Heart right ventricle (tissue), 16 donors: ENCODE measurements around the gene PDILT. TPM values are rescaled to one million over a fixed set of nuclear protein-coding genes. Genes with fewer than 3 reads are reported as not detected.

Source experiments
- ATAC-seq, 8 donors: fragments of 200-7000 bp; cut with Tn5 transposase; one replicate each; pipeline ENCODE4 v1.9.1; 2020; ENCODE audit warnings: mild to moderate bottlenecking in 8 of 8, moderate library complexity in 8 of 8, moderate number of reproducible peaks in 1 of 8
- DNase-seq, 2 donors: peaks; one replicate each; pipeline ENCODE4 v3.0.0-alpha.2; 2020
- H3K27ac ChIP-seq, 10 donors: fragments of 200-600 bp; sonication (generic) in 2 of 10; one replicate each; pipeline versions ENCODE4 v1.5.0 to v1.8.0; 2020 to 2022; ENCODE audit warnings: mild to moderate bottlenecking in 3 of 10
- H3K27me3 ChIP-seq, 7 donors: fragments of 200-600 bp; one replicate each; pipeline ENCODE4 v1.8.0; 2021 to 2022; ENCODE audit warnings: mild to moderate bottlenecking in 2 of 7
- H3K36me3 ChIP-seq, 9 donors: fragments of 200-600 bp; sonication (generic) in 1 of 9; one replicate each; pipeline versions ENCODE4 v1.5.0 to v1.8.0; 2020 to 2022; ENCODE audit warnings: mild to moderate bottlenecking in 2 of 9
- H3K4me1 ChIP-seq, 9 donors: fragments of 200-600 bp; sonication (generic) in 1 of 9; one replicate each; pipeline versions ENCODE4 v1.5.0 to v1.8.0; 2020 to 2022; ENCODE audit warnings: mild to moderate bottlenecking in 4 of 9
- H3K4me3 ChIP-seq, 10 donors: fragments of 200-600 bp; sonication (generic) in 2 of 10; one replicate each; pipeline versions ENCODE4 v1.5.0 to v1.8.0; 2020 to 2022; ENCODE audit warnings: mild to moderate bottlenecking in 7 of 10, moderate library complexity in 2 of 10
- H3K9me3 ChIP-seq, 11 donors: fragments of 200-600 bp in 10 of 11; sonication (generic) in 2 of 11; one replicate each; pipeline versions ENCODE4 v1.5.0 to v1.8.0; 2013 to 2022; ENCODE audit warnings: mild to moderate bottlenecking in 2 of 11, control low read depth in 1 of 11, moderate library complexity in 1 of 11
- CTCF ChIP-seq, 9 donors: fragments of 200-600 bp; sonication (generic) in 2 of 9; IDR thresholded peaks; one replicate each; pipeline versions ENCODE4 v1.5.0 to v1.8.0; 2021 to 2022; ENCODE audit warnings: antibody characterized with exemption in 9 of 9, mild to moderate bottlenecking in 5 of 9, moderate library complexity in 1 of 9
- WGBS, 2 donors: extraction: QIAGEN DNeasy Blood & Tissue Kit; methylation state at CpG; one replicate each; pipeline ENCODE4 v1.1.7; 2013; ENCODE audit warnings: inconsistent platforms in 1 of 2; 5-methylcytosine and 5-hydroxymethylcytosine counted together
- intact Hi-C, 10 donors: fragments of 100-400 bp; cut with DNase I; formaldehyde crosslinking; loops; one replicate each; pipeline versions ENCODE4 v1.11.1 to v1.14.2; 2022
- polyA plus RNA-seq, 2 donors: library from polyadenylated mRNA; stranded (reverse); fragments of 200-250 nt; gene quantifications; one replicate each; pipeline ENCODE4 v1.2.3, GENCODE V29; 2013
- total RNA-seq, 10 donors: library from RNA; stranded (reverse); fragmentation: NEBNext Ultra II Directional in 3 of 10; extraction: Animal tissue kit (Norgen Biotek cat#: 25700) in 3 of 10; gene quantifications; one replicate each; pipeline versions ENCODE4 v1.2.1 to v1.2.4, GENCODE V29; 2021 to 2023
- donor health status: Arrhythmogenic right ventricular cardiomyopathy.
- donor health status: ischemic (EF 13 %, LVEDD 7.1; RV severe dilation, severe dysfunction).
- donor health status: healthy with polysubstance abuse.
- donor health status: DM: no; HTN: yes; CAD: no.
- donor health status: DM: no; HTN: no; CAD: no.
- donor health status: ischemic (EF 25% LVEDD 6.9; RV normal size, moderate dysfunction).
- donor health status: ischemic (EF 25% LVEDD 5.7; RV mildly dilated, moderate dysfunction).
- donor health status: healthy.
- donor health status: DM: yes; HTN: yes; CAD: no.
- donor health status: Ischemic cardiomyopathy.
- donor health status: ischemic (EF 35%, LVEDD 5.7; RV mildly dilated, moderate dysfunction).
- donor health status: nonischemic (EF 11% LVEDD 7.7; RV severe dilation, severe dysfunction).
- donor health status: DM: yes; HTN: yes; CAD: no.
- donor health status: PGD.
- donor health status: ischemic (EF 29% LVEDD 5.4; RV normal size, mild dysfunction).
- donor health status: nonischemic (EF 23%, LVEDD 6.1; RV moderate dilation, normal function).

PDILT gene
- total and polyA plus RNA-seq, 12 donors: not detected

DNA sequence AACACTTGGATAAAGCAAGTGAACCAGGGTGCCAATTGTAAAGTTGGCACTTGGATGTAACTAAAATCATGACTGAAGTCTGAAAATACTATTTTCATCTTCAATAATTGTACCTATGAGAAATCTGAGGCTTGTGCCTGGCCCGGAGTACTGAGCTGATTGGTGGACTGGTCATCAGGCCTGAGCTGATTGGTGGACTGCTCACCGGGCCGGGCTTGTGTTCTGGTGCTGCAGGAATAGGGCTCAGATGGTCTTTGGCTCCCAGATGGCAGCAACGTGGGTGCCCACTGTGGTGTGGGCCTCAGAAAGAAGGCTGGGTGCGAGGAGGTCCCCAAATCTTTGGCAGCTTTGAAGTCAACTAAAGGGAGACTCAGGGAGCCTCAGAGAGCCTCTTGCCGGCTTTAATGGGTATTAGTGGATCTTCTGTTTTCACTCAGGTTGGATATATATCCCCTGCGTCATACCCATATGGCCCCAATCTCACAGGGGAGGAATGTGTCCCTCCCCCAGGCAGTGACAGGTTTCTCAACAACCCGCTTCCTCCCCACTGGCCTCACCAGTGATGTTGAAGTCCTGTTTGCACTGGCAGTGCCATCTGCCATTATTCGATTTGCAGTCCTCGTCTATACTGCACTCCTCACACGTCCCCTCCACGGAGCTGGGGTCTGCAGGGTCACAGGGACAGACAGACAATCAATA is 56.7 kb downstream of the PDILT start:
- intact Hi-C loops: no loop called here
- H3K9me3 ChIP-seq: no peaks in the 10 kb centered on the region
- H3K27ac ChIP-seq: no peak overlapping the region
- peaks cover 0 to 48% (median 27%) of the 10 kb centered on the region in 7 donors for H3K27me3 ChIP-seq
- 57 to 59% methylated on average over 12 of the region's 12 CpGs for WGBS, 2 donors
- no peaks in the 10 kb centered on the region for H3K4me1 ChIP-seq
- no peaks in the 10 kb centered on the region for H3K36me3 ChIP-seq
- DNase-seq (no peak), ATAC-seq (no peak)
- H3K4me3 ChIP-seq: no peak overlapping the region
- no peak for TF ChIP-seq CTCF (IDR thresholded peaks at IDR 0.05)

DNA sequence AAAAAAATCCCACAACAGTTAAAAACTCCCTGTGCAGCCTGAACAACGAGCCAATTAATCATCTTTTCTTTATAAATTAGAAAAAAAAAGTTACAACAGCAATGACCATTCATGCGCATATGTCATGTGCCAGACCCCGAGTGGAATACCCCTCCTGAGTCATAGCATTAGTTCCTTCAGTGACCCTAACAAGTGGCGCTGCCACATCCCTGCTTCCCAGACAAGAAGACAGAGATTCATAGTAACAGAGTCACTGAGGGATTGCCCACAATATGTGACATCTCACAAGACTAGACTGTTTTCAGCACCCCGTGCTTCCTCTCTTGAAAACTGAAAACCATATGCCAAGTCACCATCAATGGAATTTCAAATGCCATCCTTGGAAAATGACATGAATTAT is 59.9 kb downstream of the PDILT start:
- Histone ChIP-seq H3K27me3 (peaks cover 0 to 36% (median 26%) of the 10 kb centered on the region in 7 donors), H3K27ac (no peak overlapping the region), H3K4me3 (no peak overlapping the region), H3K36me3 (no peaks in the 10 kb centered on the region), H3K9me3 (no peaks in the 10 kb centered on the region), H3K4me1 (no peaks in the 10 kb centered on the region)
- TF ChIP-seq CTCF (IDR thresholded peaks at IDR 0.05): no peak
- WGBS, 2 donors: 72 to 75% methylated on average over 5 of the region's 5 CpGs
- intact Hi-C loops: no loop called here
- ATAC-seq: no peak
- no peak for DNase-seq

- Histone ChIP-seq H3K4me1 (no peaks in the 10 kb centered on the region), H3K27me3 (peaks cover 0 to 24% (median 9%) of the 10 kb centered on the region in 7 donors), H3K27ac (no peak overlapping the region), H3K36me3 (no peaks in the 10 kb centered on the region), H3K9me3 (no peaks in the 10 kb centered on the region), H3K4me3 (no peak overlapping the region)
- no peak for ATAC-seq
- intact Hi-C loops: no loop called here
- TF ChIP-seq CTCF (IDR thresholded peaks at IDR 0.05): no peak
- 83 to 85% methylated on average over 3 of the region's 3 CpGs for WGBS, 2 donors
- no peak for DNase-seq
Measured at GRCh38 chr16:20339744-20340143, 64.8 kb downstream of the PDILT start.

DNA sequence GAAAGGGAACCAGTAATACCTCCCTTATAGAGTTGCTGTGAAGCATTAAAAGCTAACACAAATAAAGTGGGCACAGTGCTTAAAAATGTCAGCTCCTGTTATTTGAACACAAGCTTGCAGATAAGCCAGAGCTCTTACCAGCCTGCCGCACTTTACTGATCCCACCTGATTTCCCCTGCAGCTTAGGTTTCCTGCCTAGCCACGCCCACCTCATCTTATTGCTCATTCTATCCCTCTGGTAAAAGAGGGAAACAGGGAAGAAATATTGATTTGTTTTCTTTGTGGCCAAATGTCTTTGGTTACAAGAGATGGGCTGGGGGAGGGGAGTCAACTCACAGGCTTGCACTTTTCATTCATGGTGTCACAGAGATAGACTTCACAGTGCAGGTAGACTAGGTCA is 67.6 kb downstream of the PDILT start:
- H3K4me1 ChIP-seq: no peaks in the 10 kb centered on the region
- ATAC-seq: no peak
- no peak for TF ChIP-seq CTCF (IDR thresholded peaks at IDR 0.05)
- peaks cover 0 to 36% (median 9%) of the 10 kb centered on the region in 7 donors for H3K27me3 ChIP-seq
- H3K27ac ChIP-seq: no peak overlapping the region
- 44 to 46% methylated on average over 2 of the region's 2 CpGs for WGBS, 2 donors
- DNase-seq: no peak
- intact Hi-C loops: no loop called here
- H3K4me3 ChIP-seq: no peak overlapping the region
- H3K36me3 ChIP-seq: no peaks in the 10 kb centered on the region
- no peaks in the 10 kb centered on the region for H3K9me3 ChIP-seq
